PC-3 (cell line): ENCODE results near the gene SH2D3A.

Experiments used
- EZH2 ChIP-seq: fragments of 300-600 bp; sonication (generic); IDR thresholded peaks from one replicate; pipeline ENCODE4 v1.6.1; 2017; ENCODE audit warnings: antibody characterized with exemption, mild to moderate bottlenecking, low read length; ENCODE audit not compliant: unreplicated experiment
- TF ChIP-seq, protein P1 (sequence below): fragments of 300-600 bp; sonication (generic); conservative IDR thresholded peaks from 2 replicates; pipeline ENCODE4 v1.5.1; 2017; ENCODE audit warnings: antibody characterized with exemption, low read depth, mild to moderate bottlenecking, low read length

DNA sequence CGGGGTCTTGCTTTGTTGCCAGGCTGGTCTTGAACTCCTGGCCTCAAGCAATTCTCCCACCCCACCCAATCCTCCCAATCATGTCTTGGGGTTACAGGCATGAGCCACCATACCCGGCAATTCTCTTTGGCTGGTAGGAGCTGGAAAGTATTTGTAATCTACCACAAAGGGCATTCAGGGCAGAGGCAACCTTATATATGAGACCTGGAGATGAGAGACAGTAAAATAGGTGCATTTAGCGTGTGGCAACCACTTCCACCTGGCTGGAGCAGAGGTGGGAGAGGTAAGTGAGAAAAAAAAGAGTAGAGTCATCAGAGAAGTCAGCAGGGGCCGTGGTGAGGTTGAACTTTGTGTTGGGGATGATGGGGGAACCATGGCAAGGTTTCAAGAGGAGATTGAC is 42.0 kb upstream of the SH2D3A start:
- TF ChIP-seq, protein P1, sequence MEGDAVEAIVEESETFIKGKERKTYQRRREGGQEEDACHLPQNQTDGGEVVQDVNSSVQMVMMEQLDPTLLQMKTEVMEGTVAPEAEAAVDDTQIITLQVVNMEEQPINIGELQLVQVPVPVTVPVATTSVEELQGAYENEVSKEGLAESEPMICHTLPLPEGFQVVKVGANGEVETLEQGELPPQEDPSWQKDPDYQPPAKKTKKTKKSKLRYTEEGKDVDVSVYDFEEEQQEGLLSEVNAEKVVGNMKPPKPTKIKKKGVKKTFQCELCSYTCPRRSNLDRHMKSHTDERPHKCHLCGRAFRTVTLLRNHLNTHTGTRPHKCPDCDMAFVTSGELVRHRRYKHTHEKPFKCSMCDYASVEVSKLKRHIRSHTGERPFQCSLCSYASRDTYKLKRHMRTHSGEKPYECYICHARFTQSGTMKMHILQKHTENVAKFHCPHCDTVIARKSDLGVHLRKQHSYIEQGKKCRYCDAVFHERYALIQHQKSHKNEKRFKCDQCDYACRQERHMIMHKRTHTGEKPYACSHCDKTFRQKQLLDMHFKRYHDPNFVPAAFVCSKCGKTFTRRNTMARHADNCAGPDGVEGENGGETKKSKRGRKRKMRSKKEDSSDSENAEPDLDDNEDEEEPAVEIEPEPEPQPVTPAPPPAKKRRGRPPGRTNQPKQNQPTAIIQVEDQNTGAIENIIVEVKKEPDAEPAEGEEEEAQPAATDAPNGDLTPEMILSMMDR = no peak
- no peak for TF ChIP-seq EZH2
